Measurements from ENCODE around the gene MLLT6.

The MLLT6 gene

GRCh38 chr17:38745545-38745944, 40.5 kb downstream of the MLLT6 start:
- peak; percentile 61 for DNase-seq

- DNase-seq = no peak
These were observed 41.2 kb downstream of the MLLT6 start for GRCh38 chr17:38746004-38746848.

- no peak for DNase-seq
These were observed 41.9 kb downstream of the MLLT6 start for GRCh38 chr17:38746849-38747462.

- DNase-seq = no peak
These were observed 42.5 kb downstream of the MLLT6 start for GRCh38 chr17:38747463-38748148.

- peak; percentile 90 for DNase-seq
These were observed 43.2 kb downstream of the MLLT6 start, which contains the start of gene PCGF2 for GRCh38 chr17:38748149-38748891. PCGF2 (minus strand) TSS chr17:38748336; CDS start chr17:38740402, 7,934 bp downstream.

- no peak for DNase-seq
These were observed 43.8 kb downstream of the MLLT6 start for GRCh38 chr17:38748892-38749222.

- DNase-seq = peak; percentile 51
These were observed 44.4 kb downstream of the MLLT6 start for GRCh38 chr17:38749223-38750043.

- DNase-seq = no peak
These were observed 44.9 kb downstream of the MLLT6 start for GRCh38 chr17:38750044-38750311.

GRCh38 chr17:38750312-38751121, 45.4 kb downstream of the MLLT6 start:
- peak; percentile 33 for DNase-seq

- DNase-seq = peak; percentile 33
These were observed 46.2 kb downstream of the MLLT6 start for GRCh38 chr17:38751144-38751807.

- DNase-seq = peak; percentile 75
These were observed 46.8 kb downstream of the MLLT6 start for GRCh38 chr17:38751808-38752307.

GRCh38 chr17:38752308-38753070, 47.4 kb downstream of the MLLT6 start, which contains the start of gene PSMB3:
PSMB3 (plus strand) TSS chr17:38752741; CDS start chr17:38752827, 86 bp downstream.
- peak; percentile 98 for DNase-seq

- DNase-seq = no peak
These were observed 48.0 kb downstream of the MLLT6 start for GRCh38 chr17:38753071-38753506.

GRCh38 chr17:38761612-38762011, 56.5 kb downstream of the MLLT6 start:
- DNase-seq = no peak

GRCh38 chr17:38762231-38762630, 57.2 kb downstream of the MLLT6 start:
- DNase-seq = no peak

GRCh38 chr17:38766341-38766740, 61.3 kb downstream of the MLLT6 start:
- DNase-seq = no peak

GRCh38 chr17:38768417-38768816, 63.3 kb downstream of the MLLT6 start:
- DNase-seq = no peak

GRCh38 chr17:38773258-38773657, 68.2 kb downstream of the MLLT6 start:
- DNase-seq = no peak

- no peak for DNase-seq
These were observed 72.7 kb downstream of the MLLT6 start for GRCh38 chr17:38777641-38778250.

All from NCI-H2029 (cell line).